ENCODE measurements around the gene OPN1MW.
"Not testable (repeated sequence)": the region's sequence is repeated elsewhere in the genome, so short reads cannot be mapped to it uniquely, and the experiment has no call there.

The OPN1MW gene

DNA sequence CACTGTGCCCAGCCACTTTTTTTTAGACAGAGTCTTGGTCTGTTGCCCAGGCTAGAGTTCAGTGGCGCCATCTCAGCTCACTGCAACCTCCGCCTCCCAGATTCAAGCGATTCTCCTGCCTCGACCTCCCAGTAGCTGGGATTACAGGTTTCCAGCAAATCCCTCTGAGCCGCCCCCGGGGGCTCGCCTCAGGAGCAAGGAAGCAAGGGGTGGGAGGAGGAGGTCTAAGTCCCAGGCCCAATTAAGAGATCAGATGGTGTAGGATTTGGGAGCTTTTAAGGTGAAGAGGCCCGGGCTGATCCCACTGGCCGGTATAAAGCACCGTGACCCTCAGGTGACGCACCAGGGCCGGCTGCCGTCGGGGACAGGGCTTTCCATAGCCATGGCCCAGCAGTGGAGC is at the start of gene OPN1MW:
TSS of gene OPN1MW (plus strand) at position 301 of the 400 bp plus-strand sequence. CDS start at position 383, 82 bp downstream.
- DNase-seq: not testable (repeated sequence)

DNA sequence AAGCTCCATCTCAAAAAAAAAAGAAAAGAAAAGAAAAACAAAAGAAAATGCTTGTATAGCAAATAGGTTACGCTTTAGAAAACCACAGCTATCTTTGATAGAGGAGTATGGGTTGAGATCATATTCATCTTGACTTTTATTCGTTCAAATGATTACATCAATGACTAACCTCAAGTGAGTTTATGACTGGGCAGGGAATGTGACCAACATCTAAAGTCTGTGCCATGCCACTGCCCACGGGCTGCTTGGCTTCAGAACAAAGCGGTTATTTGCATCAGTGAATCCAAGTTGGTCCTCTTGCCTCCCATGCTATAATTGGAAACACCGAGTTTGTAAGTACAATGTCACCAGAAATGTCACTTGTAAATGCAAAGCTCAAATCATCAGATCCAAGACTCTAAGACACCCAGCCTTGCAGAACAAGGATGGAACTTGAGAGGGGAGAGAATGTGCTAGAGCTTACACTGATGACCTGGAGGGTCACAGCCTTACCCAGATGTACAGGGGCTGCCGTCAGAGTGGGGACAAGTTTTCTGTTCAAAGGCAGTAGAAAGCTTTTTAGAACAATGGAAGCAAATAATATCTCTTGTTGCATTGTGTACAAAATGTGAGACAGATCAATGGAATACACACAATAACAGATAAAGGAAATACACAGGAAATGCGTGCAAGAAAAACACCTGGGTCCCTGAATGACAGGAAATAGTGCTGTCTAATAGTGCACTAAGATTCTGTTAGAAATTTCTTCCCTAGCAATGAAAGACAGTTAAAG is 46.8 kb upstream of the OPN1MW start:
- DNase-seq: no peak

DNA sequence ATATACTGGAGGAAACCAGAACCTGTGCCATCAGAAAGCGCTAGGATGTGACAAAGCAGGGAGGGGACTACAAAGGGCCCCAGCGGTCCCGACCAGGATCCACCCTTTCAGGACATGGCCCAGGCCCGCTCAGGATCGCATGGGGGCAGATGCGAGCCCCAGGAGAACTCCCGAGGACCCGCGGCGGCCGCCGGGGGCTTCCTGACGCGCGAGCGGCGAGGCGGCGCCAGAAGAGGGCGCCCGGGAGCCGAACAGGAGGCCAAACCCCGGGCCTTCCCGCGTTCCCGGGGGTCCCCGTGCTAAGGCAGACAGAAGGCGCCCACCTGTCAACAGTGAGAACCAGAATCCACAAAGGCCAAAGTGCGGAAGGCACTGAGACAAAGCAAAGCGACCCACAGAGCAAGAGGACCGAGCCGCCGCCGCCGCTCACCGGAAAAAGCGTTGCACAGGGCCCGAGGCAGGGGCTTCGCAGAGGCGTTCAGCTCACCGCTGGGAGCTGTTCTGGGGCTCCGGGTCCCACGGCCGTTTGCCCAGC is 45.7 kb upstream of the OPN1MW start:
- DNase-seq: peak; percentile 21

- DNase-seq: no peak
Observed at GRCh38 chrX:154138857-154139256, 43.5 kb upstream of the OPN1MW start.

GRCh38 chrX:154140206-154140605 is 42.2 kb upstream of the OPN1MW start:
- DNase-seq: no peak

- no peak for DNase-seq
Observed at GRCh38 chrX:154140742-154141141, 41.7 kb upstream of the OPN1MW start.

DNA sequence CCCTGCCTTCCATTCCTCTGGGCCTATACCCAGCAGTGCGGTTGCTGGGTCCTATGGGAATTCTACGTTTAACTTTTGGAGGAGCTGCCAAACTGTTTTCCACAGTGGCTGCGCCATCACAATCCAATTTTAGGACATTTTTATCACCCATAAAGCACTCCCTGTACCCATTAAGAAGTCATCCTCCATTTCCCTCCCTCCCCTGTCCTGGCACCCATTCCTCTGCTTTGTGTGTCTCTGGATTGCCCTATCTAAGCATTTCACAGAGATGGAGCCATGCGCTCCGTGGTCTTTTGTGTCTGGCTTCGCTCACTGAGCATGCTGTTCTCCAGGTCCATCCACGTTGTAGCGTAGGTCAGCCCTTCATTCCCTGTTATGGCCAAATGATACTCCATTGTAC is 40.0 kb upstream of the OPN1MW start:
- no peak for DNase-seq

DNA sequence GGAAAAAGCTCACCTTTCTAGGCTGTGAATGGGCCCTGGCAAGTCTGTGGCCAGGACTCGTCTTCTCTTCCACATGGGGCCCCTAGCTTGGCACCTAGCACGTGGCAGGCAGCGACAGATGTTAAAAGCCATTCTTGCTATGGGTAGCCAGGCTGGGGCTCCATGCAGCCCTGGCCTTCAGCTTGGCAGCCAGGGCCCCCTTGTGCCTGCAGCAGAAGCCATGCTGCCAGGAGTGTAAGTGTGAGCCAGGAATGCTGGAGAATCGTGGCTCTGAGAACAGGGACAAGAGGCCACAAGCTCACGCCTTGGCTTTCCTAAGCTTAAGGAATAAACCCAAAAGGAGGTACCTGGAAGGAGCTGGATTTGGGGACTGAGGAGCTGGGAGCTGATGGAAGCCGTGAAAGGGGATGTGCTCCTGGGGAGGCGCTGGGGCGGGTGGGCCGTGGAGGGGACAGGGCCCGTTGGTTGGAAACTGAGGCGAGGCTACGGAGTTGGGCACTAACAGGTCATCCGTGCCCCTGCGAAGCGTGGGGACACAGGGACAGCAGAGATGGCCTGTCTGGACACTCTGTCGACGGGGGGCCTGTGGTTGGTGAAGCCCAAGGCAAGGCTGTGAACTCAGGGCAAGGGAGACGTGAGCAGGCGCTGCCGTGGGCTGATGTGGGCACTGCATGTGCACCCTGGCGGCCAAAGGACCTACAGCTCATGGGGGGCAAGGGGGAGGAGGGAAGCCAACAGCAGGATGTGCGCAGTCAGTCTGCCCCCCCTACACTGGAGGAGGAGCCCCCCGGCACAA is 39.2 kb upstream of the OPN1MW start:
- DNase-seq: no peak

- DNase-seq: not testable (repeated sequence)
Observed at GRCh38 chrX:154144010-154144409, 38.4 kb upstream of the OPN1MW start, which contains the start of gene OPN1LW. Gene OPN1LW, plus strand, starts transcription at chrX:154144243. Its CDS starts 41 bp downstream, at chrX:154144284.

DNA sequence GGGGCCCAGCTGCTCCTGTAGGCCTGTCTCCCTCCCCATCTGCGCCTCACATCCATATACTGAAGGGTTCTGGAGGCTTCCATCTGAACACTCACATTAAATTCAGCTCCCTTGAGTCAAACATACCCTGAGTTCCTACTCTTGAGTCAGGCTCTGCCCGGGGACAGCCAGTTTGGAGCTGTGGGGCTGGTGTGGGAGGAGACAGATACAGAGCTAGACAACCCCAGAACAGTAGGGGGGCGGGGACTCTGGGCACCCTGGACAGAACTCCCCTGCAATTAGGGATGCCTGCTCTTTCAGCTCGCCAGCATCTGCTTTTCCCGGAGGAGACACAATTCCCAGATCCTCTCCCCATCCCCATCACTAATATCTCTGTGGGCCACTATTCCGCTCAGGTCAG is 31.4 kb upstream of the OPN1MW start:
- not testable (repeated sequence) for DNase-seq

DNA sequence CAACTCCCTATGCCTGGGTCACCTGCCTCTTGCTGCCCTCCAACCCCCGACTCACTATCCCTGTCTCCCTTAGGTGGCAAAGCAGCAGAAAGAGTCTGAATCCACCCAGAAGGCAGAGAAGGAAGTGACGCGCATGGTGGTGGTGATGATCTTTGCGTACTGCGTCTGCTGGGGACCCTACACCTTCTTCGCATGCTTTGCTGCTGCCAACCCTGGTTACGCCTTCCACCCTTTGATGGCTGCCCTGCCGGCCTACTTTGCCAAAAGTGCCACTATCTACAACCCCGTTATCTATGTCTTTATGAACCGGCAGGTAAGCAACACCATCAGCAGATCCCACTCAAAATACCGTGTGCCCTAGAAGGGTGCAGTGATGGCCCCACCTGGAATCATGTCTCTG is 26.2 kb upstream of the OPN1MW start:
- not testable (repeated sequence) for DNase-seq

DNA sequence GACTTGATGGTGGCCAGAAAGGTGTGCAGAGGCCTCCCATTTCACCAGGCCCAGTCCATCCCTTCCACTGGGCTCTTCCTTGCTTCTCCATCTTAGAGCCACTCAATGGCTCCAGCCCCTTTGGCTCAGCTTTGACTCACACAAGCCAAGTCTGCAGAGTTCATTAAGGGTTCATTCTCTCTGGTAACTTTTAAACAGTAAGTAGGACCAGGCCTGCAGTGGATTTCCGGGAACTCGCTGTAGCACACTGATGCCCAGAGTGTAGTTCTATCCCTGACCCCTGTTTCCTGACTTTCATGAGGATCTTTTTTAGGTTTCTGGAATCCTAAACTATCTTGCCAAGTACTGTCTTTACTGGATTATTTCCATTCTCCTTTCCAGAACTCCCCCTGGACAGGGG is 25.2 kb upstream of the OPN1MW start:
- not testable (repeated sequence) for DNase-seq

- DNase-seq: not testable (repeated sequence)
Observed at GRCh38 chrX:154159345-154159744, 23.1 kb upstream of the OPN1MW start.

- not testable (repeated sequence) for DNase-seq
Observed at GRCh38 chrX:154164902-154165301, 17.5 kb upstream of the OPN1MW start.

DNA sequence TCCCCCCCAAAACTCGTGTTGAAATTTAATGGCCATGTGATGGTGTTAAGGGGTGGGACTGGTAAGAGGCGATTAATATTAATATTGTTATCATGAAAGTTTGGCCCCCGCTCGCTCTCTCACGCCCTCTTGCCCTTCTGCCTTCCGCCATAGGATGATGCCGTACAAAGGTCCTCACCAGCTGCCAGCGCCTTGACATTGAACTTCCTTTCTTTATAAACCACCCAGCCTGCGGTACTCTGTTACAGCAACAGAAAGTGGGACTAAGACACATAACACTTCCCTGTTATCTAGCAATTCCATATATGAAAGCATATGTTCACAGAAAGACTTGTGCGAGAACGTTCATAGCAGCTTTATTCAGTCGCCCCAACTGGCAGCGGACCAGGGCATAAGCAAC is 14.0 kb upstream of the OPN1MW start:
- DNase-seq: not testable (repeated sequence)

- not testable (repeated sequence) for DNase-seq
Observed at GRCh38 chrX:154172535-154172943, 9.9 kb upstream of the OPN1MW start.

- DNase-seq: not testable (repeated sequence)
Observed at GRCh38 chrX:154174356-154174755, 8.0 kb upstream of the OPN1MW start.

GRCh38 chrX:154183794-154184193 is 1.4 kb downstream of the OPN1MW start:
- DNase-seq: not testable (repeated sequence)

DNA sequence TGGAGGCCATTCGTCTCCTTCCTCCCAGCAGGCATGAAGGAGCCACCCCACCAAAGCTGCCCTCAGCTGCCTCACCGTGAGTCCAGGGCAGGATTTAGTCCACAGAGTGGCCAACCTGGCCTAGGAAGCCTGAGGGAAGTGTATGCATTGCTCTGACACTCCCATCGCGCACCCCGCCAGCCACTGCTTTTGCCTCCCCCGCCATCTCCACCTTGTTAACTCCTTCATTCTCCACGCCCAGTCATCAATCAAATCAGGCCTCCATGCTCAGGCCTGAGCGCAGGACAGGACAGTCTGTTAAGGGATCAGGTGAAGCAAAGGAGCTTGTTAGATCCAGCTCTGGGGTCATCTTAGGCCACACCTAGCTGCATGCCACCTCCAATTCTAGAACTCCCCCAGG is 10.4 kb downstream of the OPN1MW start:
- not testable (repeated sequence) for DNase-seq

GRCh38 chrX:154194316-154194715 is 11.9 kb downstream of the OPN1MW start:
- not testable (repeated sequence) for DNase-seq

DNA sequence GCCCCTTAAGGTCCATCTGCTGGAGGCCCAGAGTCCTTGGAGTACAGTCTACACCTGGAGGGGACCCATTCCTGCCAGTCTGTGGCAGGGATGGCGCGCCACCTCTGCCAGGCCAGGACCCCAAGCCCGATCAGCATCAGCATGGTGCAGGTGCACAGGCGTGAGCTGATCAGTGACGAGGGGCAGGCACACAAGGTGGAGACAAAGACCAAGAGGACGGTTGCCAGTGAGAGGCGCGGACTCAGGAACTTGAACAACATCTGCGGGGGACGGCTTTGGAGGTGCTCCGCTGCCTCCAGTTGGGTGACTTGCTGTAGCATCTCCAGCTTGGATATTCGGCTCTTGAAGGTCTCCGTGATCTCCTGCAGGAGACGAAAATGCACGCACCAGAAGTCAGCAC is 14.1 kb downstream of the OPN1MW start:
- not testable (repeated sequence) for DNase-seq

DNA sequence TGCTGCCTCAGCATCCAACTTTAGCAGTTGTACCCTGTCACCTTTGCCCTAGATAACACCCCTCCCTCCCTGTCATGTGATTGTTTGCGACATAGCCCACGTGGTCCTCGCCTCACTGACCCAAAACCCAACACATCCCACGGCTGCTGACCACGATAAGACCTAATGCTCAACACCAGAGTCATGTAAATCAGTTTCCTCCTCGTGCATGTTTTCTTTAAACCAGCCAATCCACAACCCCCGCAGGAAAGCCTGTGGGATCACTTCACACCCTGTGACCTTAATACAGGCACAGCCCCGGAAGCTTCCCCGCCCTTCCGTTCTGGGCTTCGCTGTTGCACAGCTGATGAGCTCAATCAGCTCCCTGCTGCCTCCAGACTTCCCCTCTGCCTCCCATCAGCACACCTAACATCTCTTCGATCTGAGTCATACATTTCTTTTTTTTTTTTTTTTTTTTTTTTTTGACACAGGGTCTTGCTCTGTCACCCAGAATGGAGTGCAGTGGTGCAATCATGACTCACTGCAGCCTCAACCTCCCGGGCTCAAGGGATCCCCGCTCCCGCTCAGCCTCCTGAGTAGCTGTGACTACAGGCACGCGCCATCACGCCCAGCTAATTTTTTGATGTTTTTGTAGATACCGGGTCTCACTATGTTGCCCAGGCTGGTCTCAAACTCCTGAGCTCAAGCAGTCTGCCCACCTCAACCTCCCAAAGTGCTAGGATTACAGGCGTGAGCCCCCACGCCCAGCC is 27.4 kb downstream of the OPN1MW start:
- DNase-seq: not testable (repeated sequence)

DNA sequence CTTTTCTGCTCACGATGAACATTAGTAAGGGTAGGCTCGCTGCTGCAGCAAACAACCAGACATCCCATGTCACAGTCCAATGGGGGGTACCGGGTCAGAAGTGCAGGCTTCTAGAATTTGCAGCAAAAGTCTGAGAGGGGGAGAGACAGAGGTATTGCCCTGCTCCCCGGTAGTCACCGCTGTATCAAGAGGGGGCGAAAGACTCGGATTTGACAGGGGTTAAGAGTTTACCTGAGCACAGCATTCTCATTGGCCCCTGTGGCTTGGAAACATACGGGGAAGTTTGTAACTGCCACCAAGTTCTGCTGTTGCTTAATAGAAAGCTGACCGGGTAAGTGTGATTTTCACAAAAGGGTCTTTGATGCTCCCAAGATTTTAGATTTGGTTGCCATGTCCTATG is 28.7 kb downstream of the OPN1MW start:
- DNase-seq: not testable (repeated sequence)

Data from NCI-H524 treated with DMSO at 0.1 percent for 48 hours (cell line).